Brain microvascular endothelial cell (primary cell): ENCODE measurements around the gene DENND4A.

Experiments
- DNase-seq: peaks from one replicate; pipeline ENCODE4 v3.0.0-alpha.2; 2020
- H3K27ac ChIP-seq: fragments of 250-450 bp; sonication (Bioruptor Pico); 2 replicates; pipeline ENCODE4 v1.5.1; 2020; ENCODE audit warnings: mild to moderate bottlenecking, moderate library complexity
- H3K27me3 ChIP-seq: fragments of 250-450 bp; sonication (Bioruptor Pico); replicated peaks from 2 replicates; pipeline ENCODE4 v1.5.1; 2020; ENCODE audit warnings: mild to moderate bottlenecking
- H3K36me3 ChIP-seq: fragments of 250-450 bp; sonication (Bioruptor Pico); replicated peaks from 2 replicates; pipeline ENCODE4 v1.5.1; 2020; ENCODE audit warnings: mild to moderate bottlenecking
- H3K4me3 ChIP-seq: 2 replicates; pipeline ENCODE4 v1.5.1; 2011; ENCODE audit warnings: low read depth, mild to moderate bottlenecking, control low read depth, low read length, moderate library complexity
- in situ Hi-C: cut with HindIII; loops from 2 replicates; pipeline ENCODE4 v1.10.0; 2017; ENCODE audit warnings: low sequenced_read_pairs, low pct_ligation_motif_present
- TF ChIP-seq, protein P1 (sequence below): IDR thresholded peaks from 2 replicates; pipeline ENCODE4 v1.5.1; 2011; ENCODE audit warnings: low read depth, mild to moderate bottlenecking, moderate library complexity, low read length, control low read depth, inconsistent platforms; ENCODE audit errors: missing control alignments

Gene DENND4A

DNA sequence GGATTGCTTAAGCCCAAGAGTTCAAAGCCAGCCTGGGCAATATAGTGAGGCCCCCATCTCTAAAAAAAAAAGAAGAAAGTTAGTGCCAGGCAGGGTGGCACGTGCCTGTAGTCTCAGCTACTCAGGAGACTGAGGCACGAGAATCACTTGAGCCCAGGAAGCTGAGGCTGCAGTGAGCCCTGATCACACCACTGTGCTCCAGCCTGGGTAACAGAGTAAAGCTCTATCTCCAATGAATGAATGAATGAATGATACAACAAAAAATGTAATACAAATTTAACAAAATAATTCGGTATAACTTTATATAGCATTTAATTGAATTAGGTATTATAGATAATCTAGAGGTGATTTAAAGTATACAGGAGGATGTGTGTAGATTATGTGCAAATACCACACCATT is 29.7 kb downstream of the DENND4A start:
- H3K27ac ChIP-seq = no peak overlapping the region
- no peaks in the 10 kb centered on the region for H3K27me3 ChIP-seq
- in situ Hi-C loops = no loop called here
- TF ChIP-seq, protein P1, sequence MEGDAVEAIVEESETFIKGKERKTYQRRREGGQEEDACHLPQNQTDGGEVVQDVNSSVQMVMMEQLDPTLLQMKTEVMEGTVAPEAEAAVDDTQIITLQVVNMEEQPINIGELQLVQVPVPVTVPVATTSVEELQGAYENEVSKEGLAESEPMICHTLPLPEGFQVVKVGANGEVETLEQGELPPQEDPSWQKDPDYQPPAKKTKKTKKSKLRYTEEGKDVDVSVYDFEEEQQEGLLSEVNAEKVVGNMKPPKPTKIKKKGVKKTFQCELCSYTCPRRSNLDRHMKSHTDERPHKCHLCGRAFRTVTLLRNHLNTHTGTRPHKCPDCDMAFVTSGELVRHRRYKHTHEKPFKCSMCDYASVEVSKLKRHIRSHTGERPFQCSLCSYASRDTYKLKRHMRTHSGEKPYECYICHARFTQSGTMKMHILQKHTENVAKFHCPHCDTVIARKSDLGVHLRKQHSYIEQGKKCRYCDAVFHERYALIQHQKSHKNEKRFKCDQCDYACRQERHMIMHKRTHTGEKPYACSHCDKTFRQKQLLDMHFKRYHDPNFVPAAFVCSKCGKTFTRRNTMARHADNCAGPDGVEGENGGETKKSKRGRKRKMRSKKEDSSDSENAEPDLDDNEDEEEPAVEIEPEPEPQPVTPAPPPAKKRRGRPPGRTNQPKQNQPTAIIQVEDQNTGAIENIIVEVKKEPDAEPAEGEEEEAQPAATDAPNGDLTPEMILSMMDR = no peak
- no peak for DNase-seq
- H3K4me3 ChIP-seq = no peak overlapping the region
- H3K36me3 ChIP-seq = no peaks in the 10 kb centered on the region

DNA sequence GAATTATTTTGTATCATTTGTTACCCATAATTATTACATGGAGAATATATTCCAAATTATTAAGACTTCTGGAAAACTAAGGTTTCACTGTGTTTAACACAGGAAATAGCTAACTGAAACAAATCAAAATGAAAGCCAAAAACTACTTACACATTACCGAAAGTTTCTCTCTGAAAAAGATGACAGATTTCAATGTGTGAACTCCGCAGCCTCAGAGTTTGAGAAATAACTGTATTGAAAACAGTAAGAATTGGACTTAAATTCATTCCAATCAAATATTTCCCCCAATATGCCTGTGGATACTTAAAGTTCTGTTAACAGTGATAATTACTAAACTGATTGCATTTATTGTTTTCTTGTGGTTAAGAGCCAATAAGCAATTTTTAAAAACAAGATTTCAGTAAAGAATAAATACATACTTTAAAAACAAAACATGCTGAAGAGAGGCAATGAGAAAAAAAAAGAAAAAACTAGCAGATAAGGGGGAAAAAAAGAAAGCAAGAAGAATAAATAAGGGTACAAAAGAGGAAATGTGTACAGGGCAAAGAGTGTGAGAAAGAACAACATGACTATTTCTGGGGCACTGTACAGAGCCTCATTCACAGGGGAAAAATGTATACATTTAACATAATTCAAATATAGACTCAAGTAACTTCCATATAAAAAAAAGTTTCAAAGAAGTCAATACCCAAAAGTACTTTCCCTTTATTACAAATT is 30.7 kb downstream of the DENND4A start:
- Histone ChIP-seq H3K4me3 (no peak overlapping the region), H3K27ac (no peak overlapping the region), H3K36me3 (no peaks in the 10 kb centered on the region), H3K27me3 (no peaks in the 10 kb centered on the region)
- TF ChIP-seq, protein P1 = no peak
- in situ Hi-C loops = no loop called here
- DNase-seq = no peak

DNA sequence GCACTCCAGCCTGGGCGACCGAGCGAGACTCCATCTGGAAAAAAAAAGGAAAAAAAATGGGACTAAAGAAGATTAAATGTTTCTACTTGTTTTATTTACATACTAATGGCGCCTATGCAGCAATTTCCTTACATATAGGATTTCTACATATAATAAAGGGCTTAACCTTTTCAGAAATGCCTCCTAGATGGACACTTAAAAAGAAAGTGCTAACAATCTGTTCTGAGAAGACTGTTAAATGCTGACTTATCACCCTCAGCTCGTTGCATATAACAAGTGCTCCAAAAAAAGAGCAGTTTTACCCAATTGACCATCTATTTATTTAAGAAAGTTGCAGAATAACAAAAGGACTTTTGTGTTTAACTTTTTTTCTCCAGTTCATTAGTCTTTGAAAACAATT is 32.7 kb downstream of the DENND4A start:
- no peak for DNase-seq
- in situ Hi-C loops = no loop called here
- H3K4me3 ChIP-seq = no peak overlapping the region
- no peaks in the 10 kb centered on the region for H3K27me3 ChIP-seq
- TF ChIP-seq, protein P1 = no peak
- no peaks in the 10 kb centered on the region for H3K36me3 ChIP-seq
- H3K27ac ChIP-seq = no peak overlapping the region

DNA sequence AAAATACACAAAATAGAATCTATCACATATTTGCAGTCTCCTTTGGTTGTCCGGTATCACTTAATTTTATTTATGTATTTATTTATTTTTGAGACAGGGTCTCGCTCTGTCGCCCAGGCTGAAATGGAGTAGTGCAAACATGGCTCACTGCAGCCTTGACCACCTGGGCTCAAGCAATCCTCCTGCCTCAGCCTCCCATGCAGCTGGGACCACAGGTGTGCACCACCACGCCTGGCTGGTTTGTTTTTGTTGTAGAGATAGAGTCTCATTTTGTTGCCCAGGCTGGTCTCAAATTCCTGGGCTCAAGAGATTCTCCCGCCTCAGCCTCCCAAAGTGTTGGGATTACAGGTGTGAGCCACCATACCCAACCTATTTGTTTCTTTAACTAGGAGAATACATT is 33.9 kb downstream of the DENND4A start:
- no peaks in the 10 kb centered on the region for H3K27me3 ChIP-seq
- no peak overlapping the region for H3K4me3 ChIP-seq
- H3K36me3 ChIP-seq = no peaks in the 10 kb centered on the region
- TF ChIP-seq, protein P1 = no peak
- DNase-seq = no peak
- H3K27ac ChIP-seq = no peak overlapping the region
- in situ Hi-C loops = no loop called here

DNA sequence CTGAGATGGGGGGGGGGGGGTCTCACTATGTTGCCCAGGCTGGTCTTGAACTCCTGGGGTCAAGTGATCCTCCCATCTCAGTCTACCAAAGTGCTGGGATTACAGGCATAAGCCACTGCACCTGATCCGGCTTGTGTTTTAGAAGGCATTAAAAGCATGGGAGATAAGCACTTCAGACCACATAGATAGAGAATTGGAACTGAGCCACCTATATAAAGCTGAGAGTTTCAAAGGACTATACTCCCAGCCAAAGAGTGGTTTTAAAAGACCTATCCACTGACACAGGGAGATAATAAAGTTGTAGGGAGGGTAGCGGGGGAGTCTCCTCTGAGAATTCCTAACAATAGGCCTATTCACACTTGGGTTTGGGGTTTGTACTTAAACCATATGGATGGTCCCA is 34.8 kb downstream of the DENND4A start:
- Histone ChIP-seq H3K4me3 (no peak overlapping the region), H3K27me3 (no peaks in the 10 kb centered on the region), H3K27ac (no peak overlapping the region), H3K36me3 (no peaks in the 10 kb centered on the region)
- DNase-seq = no peak
- in situ Hi-C loops = no loop called here
- TF ChIP-seq, protein P1 = no peak

DNA sequence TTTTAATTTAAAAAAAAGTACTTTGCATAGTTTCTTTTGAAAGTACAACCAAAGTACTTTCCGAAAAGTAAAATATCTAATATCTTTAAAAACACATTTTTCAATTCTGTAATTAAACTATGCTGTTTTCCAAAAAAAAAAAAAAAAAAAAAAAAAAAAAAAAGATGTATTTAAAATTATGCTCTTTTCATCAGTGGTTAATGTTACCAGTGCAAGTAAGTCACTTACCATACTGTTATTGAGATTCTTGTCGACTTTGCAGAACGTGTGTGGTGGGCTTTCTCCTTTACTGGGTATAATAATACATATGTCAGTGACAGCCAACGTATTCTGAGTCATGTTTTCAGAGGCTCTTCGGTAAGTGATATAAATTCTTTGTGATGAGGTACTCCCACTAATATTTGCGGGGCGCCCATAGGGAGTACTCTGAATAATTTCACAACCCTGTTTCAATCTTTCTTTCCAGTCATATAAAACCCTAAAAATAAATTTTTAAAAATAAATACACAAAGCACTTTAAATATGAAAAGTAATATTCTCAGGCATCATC is 39.9 kb downstream of the DENND4A start:
- Histone ChIP-seq H3K27ac (no peak overlapping the region), H3K36me3 (no peaks in the 10 kb centered on the region), H3K27me3 (no peaks in the 10 kb centered on the region), H3K4me3 (no peak overlapping the region)
- in situ Hi-C loops = no loop called here
- TF ChIP-seq, protein P1 = no peak
- peak; percentile 14 for DNase-seq
